ENCODE results near the gene SMAD1. TPM values are rescaled to one million over a fixed set of nuclear protein-coding genes. Genes with fewer than 3 reads are reported as not detected.

SMAD1 gene
- total RNA-seq, 1 experiment from 2014 or later: 27.9 TPM

- no peaks in the 10 kb centered on the region for H3K36me3 Mint-ChIP-seq (ENCODE audit: insufficient read depth, unreplicated experiment)
- TF ChIP-seq CTCF (IDR thresholded peaks at IDR 0.05; ENCODE audit: unreplicated experiment): no peak
- H3K9me3 Mint-ChIP-seq (ENCODE audit: unreplicated experiment): peaks cover 10% of the 10 kb centered on the region
- POLR2A ChIA-PET: no interaction called here
- H3K4me1 Mint-ChIP-seq (ENCODE audit: insufficient read depth, unreplicated experiment): no peaks in the 10 kb centered on the region
- no TSS peak for BruUV-seq (replicated peaks)
- intact Hi-C loops (cut with micrococcal nuclease): no loop called here
- no peak for DNase-seq (ENCODE audit: unreplicated experiment)
- H3K27ac Mint-ChIP-seq (ENCODE audit: low read depth, unreplicated experiment): no peak overlapping the region
- H3K4me3 Mint-ChIP-seq (ENCODE audit: unreplicated experiment): no peak overlapping the region
- no peaks in the 10 kb centered on the region for H3K27me3 Mint-ChIP-seq (ENCODE audit: insufficient read depth, unreplicated experiment)
- CTCF ChIA-PET: interaction anchor here (0.5 to 1.1 kb wide), 3 partner anchors 10 to 212 kb away, joined by 3 to 6 read pairs (median 3); no protein-coding TSS in a partner anchor
These were observed 35.5 kb upstream of the SMAD1 start for GRCh38 chr4:145446184-145446583.

- Mint-ChIP-seq H3K36me3 (ENCODE audit: insufficient read depth, unreplicated experiment) (no peaks in the 10 kb centered on the region), H3K27ac (ENCODE audit: low read depth, unreplicated experiment) (no peak overlapping the region), H3K4me1 (ENCODE audit: insufficient read depth, unreplicated experiment) (peaks cover 17% of the 10 kb centered on the region), H3K27me3 (ENCODE audit: insufficient read depth, unreplicated experiment) (no peaks in the 10 kb centered on the region), H3K4me3 (ENCODE audit: unreplicated experiment) (no peak overlapping the region), H3K9me3 (ENCODE audit: unreplicated experiment) (peaks cover 17% of the 10 kb centered on the region)
- ChIA-PET CTCF (interaction anchor here (0.8 kb wide), 1 partner anchor 13 kb away, joined by 4 read pairs; no protein-coding TSS in a partner anchor), POLR2A (interaction anchor here (2.2 kb wide), 1 partner anchor 14 kb away, joined by 5 read pairs; no protein-coding TSS in a partner anchor)
- BruUV-seq (replicated peaks): no TSS peak
- intact Hi-C loops (cut with micrococcal nuclease): no loop called here
- no peak for DNase-seq (ENCODE audit: unreplicated experiment)
- TF ChIP-seq CTCF (IDR thresholded peaks at IDR 0.05; ENCODE audit: unreplicated experiment): no peak
These were observed 29.8 kb upstream of the SMAD1 start for GRCh38 chr4:145451895-145452294.

- POLR2A ChIA-PET: interaction anchor here (2.2 kb wide), 1 partner anchor 15 kb away, joined by 5 read pairs; no protein-coding TSS in a partner anchor
- DNase-seq (ENCODE audit: unreplicated experiment): peak; percentile 29
- H3K4me3 Mint-ChIP-seq (ENCODE audit: unreplicated experiment): no peak overlapping the region
- TF ChIP-seq CTCF (IDR thresholded peaks at IDR 0.05; ENCODE audit: unreplicated experiment): no peak
- no peaks in the 10 kb centered on the region for H3K36me3 Mint-ChIP-seq (ENCODE audit: insufficient read depth, unreplicated experiment)
- H3K27me3 Mint-ChIP-seq (ENCODE audit: insufficient read depth, unreplicated experiment): no peaks in the 10 kb centered on the region
- no TSS peak for BruUV-seq (replicated peaks)
- CTCF ChIA-PET: interaction anchor here (0.6 to 0.8 kb wide), 2 partner anchors 12 to 55 kb away, joined by 4 read pairs; no protein-coding TSS in a partner anchor
- intact Hi-C loops (cut with micrococcal nuclease): no loop called here
- H3K27ac Mint-ChIP-seq (ENCODE audit: low read depth, unreplicated experiment): no peak overlapping the region
- peaks cover 17% of the 10 kb centered on the region for H3K9me3 Mint-ChIP-seq (ENCODE audit: unreplicated experiment)
- H3K4me1 Mint-ChIP-seq (ENCODE audit: insufficient read depth, unreplicated experiment): peaks cover 17% of the 10 kb centered on the region
These were observed 29.0 kb upstream of the SMAD1 start for GRCh38 chr4:145452447-145453162.

- Mint-ChIP-seq H3K9me3 (ENCODE audit: unreplicated experiment) (peaks cover 17% of the 10 kb centered on the region), H3K27ac (ENCODE audit: low read depth, unreplicated experiment) (no peak overlapping the region), H3K27me3 (ENCODE audit: insufficient read depth, unreplicated experiment) (no peaks in the 10 kb centered on the region), H3K4me3 (ENCODE audit: unreplicated experiment) (no peak overlapping the region), H3K4me1 (ENCODE audit: insufficient read depth, unreplicated experiment) (peaks cover 17% of the 10 kb centered on the region), H3K36me3 (ENCODE audit: insufficient read depth, unreplicated experiment) (no peaks in the 10 kb centered on the region)
- CTCF ChIA-PET: no interaction called here
- TF ChIP-seq CTCF (IDR thresholded peaks at IDR 0.05; ENCODE audit: unreplicated experiment): no peak
- BruUV-seq (replicated peaks): no TSS peak
- POLR2A ChIA-PET: interaction anchor here (2.2 kb wide), 1 partner anchor 15 kb away, joined by 5 read pairs; no protein-coding TSS in a partner anchor
- intact Hi-C loops (cut with micrococcal nuclease): no loop called here
- no peak for DNase-seq (ENCODE audit: unreplicated experiment)
These were observed 28.5 kb upstream of the SMAD1 start for GRCh38 chr4:145453163-145453520.
